ENCODE measurements around the gene PICALM.
A peak's percentile ranks its signal among the peaks of the same experiment; 100 is the strongest.

The PICALM gene

DNA sequence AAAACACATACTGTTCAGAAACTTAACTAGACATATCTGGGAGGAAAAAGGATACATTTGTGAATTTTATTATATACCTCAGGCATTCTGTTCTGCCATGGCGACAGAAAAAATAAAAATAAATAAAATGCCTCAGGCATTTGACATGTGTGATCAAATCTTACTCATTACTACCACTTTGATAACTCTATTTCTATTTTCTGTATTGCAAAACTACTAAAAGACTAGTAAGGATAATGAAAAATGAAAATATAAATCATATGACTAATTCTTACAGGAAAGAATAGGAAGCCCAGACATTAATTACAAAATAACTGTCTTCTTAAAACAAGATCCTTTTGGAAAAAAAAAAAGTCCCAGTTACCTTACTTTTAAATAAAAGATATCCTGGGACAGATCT lies 5.3 kb downstream of the PICALM start:
- TF ChIP-seq, protein P1, sequence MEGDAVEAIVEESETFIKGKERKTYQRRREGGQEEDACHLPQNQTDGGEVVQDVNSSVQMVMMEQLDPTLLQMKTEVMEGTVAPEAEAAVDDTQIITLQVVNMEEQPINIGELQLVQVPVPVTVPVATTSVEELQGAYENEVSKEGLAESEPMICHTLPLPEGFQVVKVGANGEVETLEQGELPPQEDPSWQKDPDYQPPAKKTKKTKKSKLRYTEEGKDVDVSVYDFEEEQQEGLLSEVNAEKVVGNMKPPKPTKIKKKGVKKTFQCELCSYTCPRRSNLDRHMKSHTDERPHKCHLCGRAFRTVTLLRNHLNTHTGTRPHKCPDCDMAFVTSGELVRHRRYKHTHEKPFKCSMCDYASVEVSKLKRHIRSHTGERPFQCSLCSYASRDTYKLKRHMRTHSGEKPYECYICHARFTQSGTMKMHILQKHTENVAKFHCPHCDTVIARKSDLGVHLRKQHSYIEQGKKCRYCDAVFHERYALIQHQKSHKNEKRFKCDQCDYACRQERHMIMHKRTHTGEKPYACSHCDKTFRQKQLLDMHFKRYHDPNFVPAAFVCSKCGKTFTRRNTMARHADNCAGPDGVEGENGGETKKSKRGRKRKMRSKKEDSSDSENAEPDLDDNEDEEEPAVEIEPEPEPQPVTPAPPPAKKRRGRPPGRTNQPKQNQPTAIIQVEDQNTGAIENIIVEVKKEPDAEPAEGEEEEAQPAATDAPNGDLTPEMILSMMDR (conservative IDR thresholded peaks at IDR 0.05; ENCODE audit: control insufficient read depth, insufficient read depth, low read depth, low read length): no peak
- DNase-seq (ENCODE audit: low read depth): peak; percentile 51
- no peak overlapping the region for H3K4me3 ChIP-seq (ENCODE audit: control insufficient read depth, low read depth, low read length)

DNA sequence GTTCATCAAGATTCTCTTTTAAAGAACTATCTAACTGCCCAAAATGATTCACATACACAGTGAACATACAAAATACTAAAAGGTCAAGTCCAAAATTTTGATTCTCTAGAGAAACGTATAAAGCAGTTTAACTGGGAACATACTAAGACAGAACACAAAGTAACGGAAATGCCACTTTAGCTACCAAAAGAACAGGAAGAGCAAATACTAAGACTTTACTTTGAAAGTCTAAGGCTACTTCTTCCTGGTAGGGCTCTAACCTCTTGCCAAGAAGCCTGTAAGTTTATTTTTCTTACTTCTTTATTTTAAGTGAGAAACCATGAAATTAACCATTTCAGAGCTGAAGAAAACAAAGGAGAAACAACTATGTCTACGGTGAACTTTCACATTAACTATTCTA lies 6.2 kb downstream of the PICALM start:
- peak; percentile 21 for DNase-seq (ENCODE audit: low read depth)
- H3K4me3 ChIP-seq (ENCODE audit: control insufficient read depth, low read depth, low read length): no peak overlapping the region
- TF ChIP-seq, protein P1 (conservative IDR thresholded peaks at IDR 0.05; ENCODE audit: control insufficient read depth, insufficient read depth, low read depth, low read length): no peak

DNA sequence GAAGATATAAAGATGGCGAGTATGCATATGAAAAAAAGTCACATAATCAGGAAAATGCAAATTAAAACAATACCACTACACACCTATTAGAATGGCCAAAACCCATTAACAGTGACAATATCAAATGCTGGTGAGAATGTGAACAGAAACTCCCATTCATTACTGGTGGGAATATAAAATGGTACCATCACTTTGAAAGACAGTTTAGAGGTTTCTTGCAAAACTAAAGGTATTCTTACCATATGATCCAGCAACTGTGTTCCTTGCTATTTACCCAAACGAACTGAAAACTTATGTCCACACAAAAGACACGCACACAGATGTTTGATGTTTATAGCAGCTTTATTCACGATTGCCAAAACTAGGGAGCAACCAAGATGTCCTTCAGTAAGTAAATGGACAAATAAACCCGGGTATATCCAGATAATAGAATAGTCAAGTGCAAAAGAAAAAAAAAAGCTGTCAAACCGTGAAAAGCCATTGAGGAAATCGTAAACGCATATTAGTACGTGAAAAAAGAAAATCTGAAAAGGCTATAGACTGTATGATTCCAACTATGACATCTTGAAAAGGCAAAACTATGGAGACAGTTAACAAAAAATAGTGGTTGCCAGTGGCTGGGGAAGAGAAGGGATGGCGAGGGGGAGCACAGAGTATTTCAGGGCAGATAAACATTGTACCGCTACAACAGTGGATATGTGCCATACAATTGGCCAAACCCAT lies 7.2 kb downstream of the PICALM start:
- TF ChIP-seq, protein P1 (conservative IDR thresholded peaks at IDR 0.05; ENCODE audit: control insufficient read depth, insufficient read depth, low read depth, low read length): no peak
- no peak for DNase-seq (ENCODE audit: low read depth)
- no peak overlapping the region for H3K4me3 ChIP-seq (ENCODE audit: control insufficient read depth, low read depth, low read length)

DNA sequence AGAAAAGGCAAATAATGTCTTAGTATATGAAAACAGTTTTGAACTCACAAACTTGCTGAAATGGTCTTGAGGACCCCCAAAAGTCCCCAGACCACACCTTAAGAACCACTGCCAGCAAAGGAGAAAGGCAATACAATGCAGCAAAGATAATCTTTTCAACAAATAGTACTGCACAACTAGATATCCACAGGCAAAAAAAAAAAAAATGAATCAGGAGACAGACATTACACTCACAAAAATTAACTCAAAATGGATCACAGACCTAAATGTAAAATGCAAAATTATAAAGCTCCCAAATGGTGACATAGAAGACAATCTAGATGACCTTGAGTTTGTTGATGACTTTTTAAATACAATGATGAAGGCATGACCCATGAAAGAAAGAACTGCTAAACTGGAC lies 8.3 kb downstream of the PICALM start:
- no peak for DNase-seq (ENCODE audit: low read depth)
- TF ChIP-seq, protein P1 (conservative IDR thresholded peaks at IDR 0.05; ENCODE audit: control insufficient read depth, insufficient read depth, low read depth, low read length): no peak
- H3K4me3 ChIP-seq (ENCODE audit: control insufficient read depth, low read depth, low read length): no peak overlapping the region

DNA sequence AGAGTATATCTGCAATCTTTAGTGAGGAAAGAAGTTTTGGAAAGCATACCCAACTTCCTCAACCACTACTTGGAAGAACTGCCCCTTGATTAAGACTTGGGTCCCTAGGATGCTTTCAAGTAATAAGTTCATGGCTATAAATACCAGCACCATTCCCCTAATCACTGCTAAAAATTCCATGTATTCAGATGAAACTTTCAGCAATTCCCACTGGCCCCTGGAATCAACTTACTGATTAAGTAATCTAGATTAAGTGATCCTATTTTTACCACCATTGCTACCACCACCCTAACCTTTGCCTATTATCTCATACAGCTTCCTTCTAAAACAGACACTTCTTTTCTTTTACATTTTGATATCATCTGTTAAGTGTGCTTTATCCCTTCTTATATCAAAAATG lies 10.5 kb downstream of the PICALM start:
- no peak overlapping the region for H3K4me3 ChIP-seq (ENCODE audit: control insufficient read depth, low read depth, low read length)
- TF ChIP-seq, protein P1 (conservative IDR thresholded peaks at IDR 0.05; ENCODE audit: control insufficient read depth, insufficient read depth, low read depth, low read length): no peak
- no peak for DNase-seq (ENCODE audit: low read depth)

DNA sequence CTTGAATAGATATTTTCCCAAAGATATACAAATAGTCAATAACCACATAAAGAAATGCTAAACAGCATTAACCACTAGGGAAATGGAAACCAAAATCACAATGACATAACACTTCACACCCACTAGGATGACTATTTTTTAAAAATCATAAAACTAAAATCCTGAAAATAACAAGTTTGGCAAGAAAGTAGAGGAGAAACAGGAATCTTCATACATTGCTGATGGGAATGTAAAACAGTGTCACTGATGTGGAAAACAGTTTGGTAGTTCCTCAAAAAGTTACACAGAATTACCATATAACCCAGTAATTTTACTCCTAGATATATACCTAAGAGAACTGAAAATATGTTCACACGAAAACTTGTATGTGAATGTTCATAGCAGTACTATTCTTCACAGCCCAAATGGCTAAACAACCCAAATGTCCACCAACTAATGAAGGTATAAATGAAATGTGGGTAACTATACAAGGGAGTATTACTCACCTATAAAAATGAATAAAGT lies 12.5 kb downstream of the PICALM start:
- no peak overlapping the region for H3K4me3 ChIP-seq (ENCODE audit: control insufficient read depth, low read depth, low read length)
- TF ChIP-seq, protein P1 (conservative IDR thresholded peaks at IDR 0.05; ENCODE audit: control insufficient read depth, insufficient read depth, low read depth, low read length): no peak
- DNase-seq (ENCODE audit: low read depth): no peak

Data from fibroblast of mammary gland (primary cell).